ENCODE data around the gene SSBP3.
"Not testable (repeated sequence)": the region's sequence is repeated elsewhere in the genome, so short reads cannot be mapped to it uniquely, and the experiment has no call there.

Gene SSBP3

GRCh38 chr1:54436826-54437225 lies 30.6 kb upstream of the SSBP3 start:
- no peak for TF ChIP-seq CTCF (IDR thresholded peaks at IDR 0.05; ENCODE audit: low read depth, low read length)

GRCh38 chr1:54429838-54430237 lies 23.6 kb upstream of the SSBP3 start:
- TF ChIP-seq CTCF (IDR thresholded peaks at IDR 0.05; ENCODE audit: low read depth, low read length) = no peak
- no peak overlapping the region for H3K4me3 ChIP-seq (ENCODE audit: low read depth, low read length)

More at GRCh38 chr1:54436826-54437225, 30.6 kb upstream of the SSBP3 start:
- H3K4me3 ChIP-seq (ENCODE audit: low read depth, low read length) = no peak overlapping the region

- TF ChIP-seq CTCF (IDR thresholded peaks at IDR 0.05; ENCODE audit: low read depth, low read length) = no peak
- no peak overlapping the region for H3K4me3 ChIP-seq (ENCODE audit: low read depth, low read length)
Observed at GRCh38 chr1:54428837-54429518, 22.8 kb upstream of the SSBP3 start.

- no peak overlapping the region for H3K4me3 ChIP-seq (ENCODE audit: low read depth, low read length)
- no peak for TF ChIP-seq CTCF (IDR thresholded peaks at IDR 0.05; ENCODE audit: low read depth, low read length)
Observed at GRCh38 chr1:54425152-54425584, 19.0 kb upstream of the SSBP3 start.

GRCh38 chr1:54424398-54424797 lies 18.2 kb upstream of the SSBP3 start:
- TF ChIP-seq CTCF (IDR thresholded peaks at IDR 0.05; ENCODE audit: low read depth, low read length) = no peak
- no peak overlapping the region for H3K4me3 ChIP-seq (ENCODE audit: low read depth, low read length)

- no peak overlapping the region for H3K4me3 ChIP-seq (ENCODE audit: low read depth, low read length)
- no peak for TF ChIP-seq CTCF (IDR thresholded peaks at IDR 0.05; ENCODE audit: low read depth, low read length)
Observed at GRCh38 chr1:54421101-54421504, 14.9 kb upstream of the SSBP3 start.

- not testable (repeated sequence) for H3K4me3 ChIP-seq (ENCODE audit: low read depth, low read length)
Observed at GRCh38 chr1:54418598-54418997, 12.4 kb upstream of the SSBP3 start.

GRCh38 chr1:54417123-54417522 lies 10.9 kb upstream of the SSBP3 start:
- no peak for TF ChIP-seq CTCF (IDR thresholded peaks at IDR 0.05; ENCODE audit: low read depth, low read length)
- no peak overlapping the region for H3K4me3 ChIP-seq (ENCODE audit: low read depth, low read length)
